CD4-positive, CD25-positive, alpha-beta regulatory T cell (primary cell): ENCODE data around the gene CDC73. TPM values are rescaled to one million over a fixed set of nuclear protein-coding genes. Genes with fewer than 3 reads are reported as not detected.
"Not testable (repeated sequence)": the region's sequence is repeated elsewhere in the genome, so short reads cannot be mapped to it uniquely, and the experiment has no call there.

Experiments
- ATAC-seq, 2 donors: fragments of 150-1000 bp; cut with Tn5 transposase; one replicate each; pipeline ENCODE4 v1.10.0; 2021; ENCODE audit warnings: low read depth in 2 of 2, moderate number of reproducible peaks in 2 of 2, moderate library complexity in 1 of 2
- DNase-seq, 3 donors: peaks; one replicate each; pipeline versions ENCODE4 v3.0.0 to v3.0.0-alpha.2; 2012 to 2022; ENCODE audit warnings: mixed read lengths in 1 of 3
- H3K27ac ChIP-seq: one replicate; pipeline ENCODE4 v1.7.0; 2013; ENCODE audit warnings: mild to moderate bottlenecking, low read length; ENCODE audit not compliant: insufficient read depth, poor library complexity, severe bottlenecking
- H3K27me3 ChIP-seq: one replicate; pipeline ENCODE4 v1.7.0; 2013; ENCODE audit warnings: low read length; ENCODE audit not compliant: control insufficient read depth, insufficient read depth
- H3K36me3 ChIP-seq: one replicate; pipeline ENCODE4 v1.7.0; 2013; ENCODE audit warnings: mild to moderate bottlenecking, low read length, moderate library complexity; ENCODE audit not compliant: control insufficient read depth, insufficient read depth
- H3K4me1 ChIP-seq: 2 replicates; pipeline ENCODE4 v1.7.0; 2013; ENCODE audit warnings: mild to moderate bottlenecking, low read length; ENCODE audit not compliant: insufficient read depth, control insufficient read depth, poor library complexity, severe bottlenecking
- H3K4me3 ChIP-seq: one replicate; pipeline ENCODE4 v1.7.0; 2013; ENCODE audit warnings: low read depth, mild to moderate bottlenecking, low read length, moderate library complexity
- H3K9me3 ChIP-seq, 2 experiments: 1 replicate in 1 of 2; 2 replicates in 1 of 2; pipeline ENCODE4 v1.7.0; 2013; ENCODE audit warnings: low read length in 2 of 2, mild to moderate bottlenecking in 1 of 2, moderate library complexity in 1 of 2; ENCODE audit not compliant: control insufficient read depth in 2 of 2
- H3K27ac Mint-ChIP-seq, 3 donors: one replicate each; pipeline ENCODE4 v1.8.0; 2020 to 2022; ENCODE audit warnings: mild to moderate bottlenecking in 3 of 3, mixed read lengths in 3 of 3, moderate library complexity in 2 of 3
- H3K27me3 Mint-ChIP-seq: one replicate; pipeline ENCODE4 v1.8.0; 2022; ENCODE audit warnings: mild to moderate bottlenecking, mixed read lengths
- H3K36me3 Mint-ChIP-seq: one replicate; pipeline ENCODE4 v1.8.0; 2020; ENCODE audit warnings: mixed read lengths
- H3K4me1 Mint-ChIP-seq, 4 donors: one replicate each; pipeline ENCODE4 v1.8.0; 2020 to 2022; ENCODE audit warnings: mixed read lengths in 4 of 4, mild to moderate bottlenecking in 1 of 4
- H3K4me3 Mint-ChIP-seq, 4 donors: one replicate each; pipeline ENCODE4 v1.8.0; 2020 to 2022; ENCODE audit warnings: mild to moderate bottlenecking in 4 of 4, mixed read lengths in 4 of 4, moderate library complexity in 3 of 4
- H3K9me3 Mint-ChIP-seq, 7 donors: one replicate each; pipeline ENCODE4 v1.8.0; 2020 to 2022; ENCODE audit warnings: mixed read lengths in 7 of 7, mild to moderate bottlenecking in 3 of 7, moderate library complexity in 2 of 7
- polyA plus RNA-seq, 4 donors: library from polyadenylated mRNA; unstranded; fragments of 300-500 nt; fragmentation: Illumina TruSeq; gene quantifications; one replicate each; pipeline ENCODE4 v1.2.3, GENCODE V29; 2021
- total RNA-seq: library from RNA; stranded (reverse); gene quantifications from one replicate; pipeline ENCODE4 v1.2.3, GENCODE V29; 2022

The CDC73 gene
- total and polyA plus RNA-seq, 5 donors from 2014 or later, result 59.3 to 81.0 (median 64.0) TPM

DNA sequence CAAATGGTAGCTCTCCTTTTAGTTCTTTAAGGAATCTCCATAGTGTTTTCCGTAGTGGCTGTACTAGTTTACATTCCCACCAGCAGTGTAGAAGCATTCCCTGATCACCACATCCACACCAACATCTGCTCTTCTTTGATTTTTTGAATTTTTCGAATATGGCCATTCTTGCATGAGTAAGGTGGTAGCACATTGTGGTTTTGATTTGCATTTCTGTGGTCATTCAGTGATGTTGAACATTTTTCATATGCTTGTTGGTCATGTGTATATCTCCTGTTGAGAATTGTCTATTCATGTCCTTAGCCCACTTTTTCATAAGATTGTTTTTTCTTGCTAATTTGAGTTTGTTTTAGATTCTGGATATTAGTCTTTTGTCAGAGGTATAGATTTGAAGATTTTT, 149.2 kb downstream of the CDC73 start:
- H3K4me1 ChIP-seq, result no peaks in the 10 kb centered on the region
- no peak overlapping the region for H3K4me3 ChIP-seq
- no peaks in the 10 kb centered on the region for H3K27me3 Mint-ChIP-seq
- H3K27ac Mint-ChIP-seq, result peak overlapping the region in 1 of 3 donors; percentile 10
- DNase-seq (no peak), ATAC-seq (no peak)
- no peaks in the 10 kb centered on the region for H3K36me3 ChIP-seq
- no peaks in the 10 kb centered on the region for H3K27me3 ChIP-seq
- H3K9me3 ChIP-seq, result no peaks in the 10 kb centered on the region
- H3K4me1 Mint-ChIP-seq, result peaks cover 0 to 9% (median 4%) of the 10 kb centered on the region in 4 donors
- peaks cover 0 to 16% (median 3%) of the 10 kb centered on the region in 7 donors for H3K9me3 Mint-ChIP-seq
- H3K4me3 Mint-ChIP-seq, result no peak overlapping the region
- H3K36me3 Mint-ChIP-seq, result peaks cover 28% of the 10 kb centered on the region
- no peak overlapping the region for H3K27ac ChIP-seq

DNA sequence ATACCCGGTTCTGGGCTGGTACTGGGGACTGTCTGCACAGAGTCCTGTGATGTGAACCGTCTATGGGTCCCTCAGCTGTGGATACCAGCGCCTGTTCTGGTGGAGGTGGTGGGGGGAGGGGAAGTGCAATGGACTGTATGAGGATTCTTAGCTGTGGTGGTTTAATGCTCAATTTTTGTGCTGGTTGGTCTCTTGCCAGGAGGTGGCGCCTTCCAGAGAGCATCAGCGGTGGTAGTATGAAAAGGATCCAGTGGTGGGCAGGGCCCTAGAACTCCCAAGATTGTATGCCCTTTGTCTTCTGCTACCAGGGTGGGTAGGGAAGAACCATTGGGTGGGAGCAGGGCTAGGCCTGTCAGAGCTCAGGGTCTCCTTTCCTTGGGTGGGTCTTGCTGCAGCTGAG, 153.9 kb downstream of the CDC73 start:
- Histone ChIP-seq H3K4me3 (no peak overlapping the region), H3K36me3 (no peaks in the 10 kb centered on the region), H3K4me1 (no peaks in the 10 kb centered on the region), H3K9me3 (no peaks in the 10 kb centered on the region), H3K27me3 (no peaks in the 10 kb centered on the region), H3K27ac (no peak overlapping the region)
- H3K9me3 Mint-ChIP-seq, result peaks cover 0 to 16% (median 3%) of the 10 kb centered on the region in 7 donors
- no peak overlapping the region for H3K4me3 Mint-ChIP-seq
- no peaks in the 10 kb centered on the region for H3K27me3 Mint-ChIP-seq
- ATAC-seq, result no peak
- peaks cover 0 to 9% (median 4%) of the 10 kb centered on the region in 4 donors for H3K4me1 Mint-ChIP-seq
- DNase-seq, result no peak
- H3K27ac Mint-ChIP-seq, result no peak overlapping the region
- H3K36me3 Mint-ChIP-seq, result peaks cover 35% of the 10 kb centered on the region

DNA sequence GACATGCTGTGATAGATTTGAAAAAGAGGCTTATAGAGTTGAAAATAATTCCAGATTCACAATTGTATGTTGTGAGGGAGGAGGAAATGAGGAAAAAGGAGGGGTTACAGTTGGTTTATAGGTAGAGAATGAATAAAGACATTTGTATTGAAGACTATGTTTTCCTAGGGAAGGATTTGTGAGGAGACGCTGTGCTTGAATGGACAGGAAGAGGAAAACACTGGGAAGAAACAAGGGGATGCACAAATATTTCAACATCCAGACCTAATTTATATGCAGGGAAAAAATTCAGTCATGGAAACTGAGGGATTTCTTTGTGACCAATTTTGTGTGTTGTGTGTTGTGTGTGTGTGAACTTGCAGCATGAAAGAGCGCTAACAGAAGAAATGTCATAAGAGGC, 157.1 kb downstream of the CDC73 start:
- no peak overlapping the region for H3K27ac ChIP-seq
- Mint-ChIP-seq H3K27ac (no peak overlapping the region), H3K4me3 (no peak overlapping the region), H3K27me3 (no peaks in the 10 kb centered on the region), H3K36me3 (peaks cover 25% of the 10 kb centered on the region), H3K9me3 (peaks cover 0 to 3% (median 0%) of the 10 kb centered on the region in 7 donors), H3K4me1 (peaks cover 3 to 7% (median 5%) of the 10 kb centered on the region in 4 donors)
- H3K4me3 ChIP-seq, result no peak overlapping the region
- H3K4me1 ChIP-seq, result no peaks in the 10 kb centered on the region
- no peaks in the 10 kb centered on the region for H3K27me3 ChIP-seq
- ATAC-seq, result no peak
- H3K36me3 ChIP-seq, result no peaks in the 10 kb centered on the region
- no peaks in the 10 kb centered on the region for H3K9me3 ChIP-seq
- DNase-seq, result no peak

DNA sequence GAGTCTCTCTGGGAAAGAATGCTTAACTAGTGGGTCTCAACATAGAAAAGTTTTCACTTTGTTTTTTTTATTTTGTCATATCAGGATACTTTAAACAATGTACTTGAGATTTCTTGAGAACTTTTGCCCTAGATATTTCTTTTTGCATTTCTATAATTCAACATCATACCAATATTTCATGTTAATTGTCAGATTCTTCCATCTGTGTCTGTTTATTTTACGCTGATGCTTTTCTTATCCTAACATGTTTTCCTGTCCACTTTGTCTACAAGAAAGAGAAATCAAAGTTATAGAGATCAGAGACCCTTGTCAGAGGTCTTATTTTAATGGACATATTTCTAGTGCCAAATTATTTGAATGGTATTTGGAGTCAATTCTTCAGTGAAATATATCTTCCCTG, 160.1 kb downstream of the CDC73 start:
- Mint-ChIP-seq H3K4me1 (peaks cover 8 to 19% (median 15%) of the 10 kb centered on the region in 4 donors), H3K27ac (no peak overlapping the region), H3K36me3 (peaks cover 6% of the 10 kb centered on the region), H3K4me3 (no peak overlapping the region), H3K27me3 (no peaks in the 10 kb centered on the region), H3K9me3 (peaks cover 0 to 6% (median 0%) of the 10 kb centered on the region in 7 donors)
- DNase-seq, result no peak
- H3K4me1 ChIP-seq, result peaks cover 2% of the 10 kb centered on the region
- no peak overlapping the region for H3K27ac ChIP-seq
- no peaks in the 10 kb centered on the region for H3K36me3 ChIP-seq
- H3K27me3 ChIP-seq, result no peaks in the 10 kb centered on the region
- no peaks in the 10 kb centered on the region for H3K9me3 ChIP-seq
- H3K4me3 ChIP-seq, result no peak overlapping the region
- ATAC-seq, result no peak

DNA sequence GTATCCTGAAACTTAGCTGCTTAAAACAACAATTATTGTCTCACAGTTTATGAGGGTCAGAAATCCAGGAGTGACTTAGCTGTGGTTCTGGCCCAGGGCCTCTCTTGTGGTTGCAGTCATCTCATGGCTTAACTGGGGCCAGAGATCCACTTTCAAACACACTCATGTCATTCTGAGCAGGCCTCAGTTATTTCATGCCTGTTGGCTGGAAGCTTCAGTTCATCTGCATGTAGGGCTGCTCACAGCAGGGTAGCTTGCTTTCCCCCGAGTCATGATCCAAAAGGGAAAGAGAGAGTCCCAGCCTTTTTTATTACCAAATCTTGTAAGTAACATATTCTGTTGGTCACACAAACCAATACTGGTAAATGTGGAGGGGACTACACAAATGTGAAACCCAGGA, 161.2 kb downstream of the CDC73 start:
- Mint-ChIP-seq H3K9me3 (peaks cover 0 to 6% (median 1%) of the 10 kb centered on the region in 7 donors), H3K27me3 (no peaks in the 10 kb centered on the region), H3K36me3 (peaks cover 6% of the 10 kb centered on the region), H3K4me3 (no peak overlapping the region), H3K27ac (no peak overlapping the region), H3K4me1 (peaks cover 8 to 19% (median 15%) of the 10 kb centered on the region in 4 donors)
- H3K27me3 ChIP-seq, result no peaks in the 10 kb centered on the region
- H3K4me3 ChIP-seq, result no peak overlapping the region
- no peak overlapping the region for H3K27ac ChIP-seq
- no peaks in the 10 kb centered on the region for H3K36me3 ChIP-seq
- H3K9me3 ChIP-seq, result no peaks in the 10 kb centered on the region
- ATAC-seq (no peak), DNase-seq (no peak)
- H3K4me1 ChIP-seq, result peaks cover 2% of the 10 kb centered on the region

DNA sequence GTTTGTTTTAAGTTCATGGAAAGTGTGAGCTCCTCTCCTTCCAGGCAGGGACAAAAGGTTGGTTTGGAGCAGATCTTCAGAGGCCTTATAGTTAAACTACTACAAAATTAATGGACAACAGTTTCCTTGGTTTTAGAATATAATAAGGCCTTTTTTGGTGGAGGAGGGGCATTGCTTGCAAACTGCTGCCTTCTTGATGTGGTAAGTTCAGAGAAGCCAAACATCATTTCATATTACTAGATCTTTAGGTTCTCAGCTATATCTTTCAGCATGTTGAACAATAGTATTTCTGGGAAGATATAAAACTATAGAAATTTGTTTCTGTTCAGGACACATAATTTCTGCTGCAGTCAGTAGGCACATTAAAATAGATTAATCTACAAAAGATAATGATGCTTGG, 162.4 kb downstream of the CDC73 start:
- Histone ChIP-seq H3K36me3 (no peaks in the 10 kb centered on the region), H3K4me1 (peaks cover 2% of the 10 kb centered on the region), H3K4me3 (no peak overlapping the region), H3K9me3 (no peaks in the 10 kb centered on the region), H3K27me3 (no peaks in the 10 kb centered on the region), H3K27ac (no peak overlapping the region)
- peaks cover 3% of the 10 kb centered on the region for H3K36me3 Mint-ChIP-seq
- H3K27ac Mint-ChIP-seq, result peak overlapping the region in 1 of 3 donors; percentile 23
- ATAC-seq (no peak), DNase-seq (no peak)
- H3K4me3 Mint-ChIP-seq, result no peak overlapping the region
- peaks cover 0 to 6% (median 1%) of the 10 kb centered on the region in 7 donors for H3K9me3 Mint-ChIP-seq
- no peaks in the 10 kb centered on the region for H3K27me3 Mint-ChIP-seq
- H3K4me1 Mint-ChIP-seq, result peaks cover 8 to 16% (median 14%) of the 10 kb centered on the region in 4 donors

DNA sequence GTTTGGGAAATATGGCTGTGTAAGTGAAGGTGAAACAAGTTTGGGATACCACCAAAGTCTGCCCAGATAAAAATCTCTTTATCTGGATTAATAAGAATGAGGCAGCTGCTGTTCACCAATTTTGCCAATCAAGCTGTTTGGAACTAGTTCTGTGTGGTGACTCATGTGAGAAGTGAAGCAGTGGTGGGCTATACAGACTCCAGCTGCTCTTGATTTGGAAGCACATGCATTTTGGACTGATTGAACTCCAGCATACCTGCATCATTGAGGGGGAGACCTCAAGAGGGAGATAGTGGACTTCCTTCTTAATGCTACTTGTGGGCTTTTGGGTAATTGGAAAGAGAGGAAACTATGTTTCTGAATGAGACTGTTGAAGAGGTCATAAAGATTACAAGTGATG, 163.8 kb downstream of the CDC73 start:
- Histone ChIP-seq H3K4me1 (peaks cover 2% of the 10 kb centered on the region), H3K9me3 (no peaks in the 10 kb centered on the region), H3K36me3 (no peaks in the 10 kb centered on the region), H3K27me3 (no peaks in the 10 kb centered on the region), H3K4me3 (no peak overlapping the region), H3K27ac (no peak overlapping the region)
- no peaks in the 10 kb centered on the region for H3K27me3 Mint-ChIP-seq
- peaks cover 3% of the 10 kb centered on the region for H3K36me3 Mint-ChIP-seq
- peaks cover 0 to 6% (median 0%) of the 10 kb centered on the region in 7 donors for H3K9me3 Mint-ChIP-seq
- H3K4me1 Mint-ChIP-seq, result peaks cover 8 to 16% (median 14%) of the 10 kb centered on the region in 4 donors
- no peak for DNase-seq
- ATAC-seq, result no peak
- no peak overlapping the region for H3K27ac Mint-ChIP-seq
- H3K4me3 Mint-ChIP-seq, result peak overlapping the region in 1 of 4 donors; percentile 11

DNA sequence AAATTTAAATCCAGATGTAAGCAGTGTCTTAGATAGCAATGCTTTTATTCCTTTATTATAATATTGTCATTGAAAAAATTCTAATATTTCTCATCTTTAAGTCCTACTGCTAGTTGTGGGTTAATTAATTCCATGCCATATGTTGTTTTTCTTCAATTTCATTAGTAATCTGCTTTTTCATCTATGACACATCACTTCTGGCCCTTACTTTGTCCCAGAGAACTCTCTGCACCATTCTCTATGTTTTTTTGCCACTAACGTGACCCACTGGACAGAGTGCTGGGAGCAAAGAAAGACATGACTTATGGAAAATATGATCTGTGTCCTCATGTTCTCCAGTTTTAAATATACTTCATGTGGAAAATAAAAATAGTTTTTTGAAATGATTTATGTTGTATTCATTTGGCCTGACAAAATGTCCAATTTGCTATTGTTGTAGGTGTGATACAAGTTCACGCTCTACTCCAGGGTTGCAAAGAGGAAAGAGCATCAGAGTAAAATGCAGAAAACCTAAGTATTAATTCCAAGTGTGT, 166.8 kb downstream of the CDC73 start:
- not testable (repeated sequence) for H3K9me3 Mint-ChIP-seq, ATAC-seq, H3K4me3 Mint-ChIP-seq, H3K36me3 Mint-ChIP-seq, DNase-seq, H3K36me3 ChIP-seq, H3K27me3 Mint-ChIP-seq, H3K9me3 ChIP-seq, H3K27ac ChIP-seq, H3K27me3 ChIP-seq, H3K4me3 ChIP-seq, H3K27ac Mint-ChIP-seq, H3K4me1 ChIP-seq
- H3K4me1 Mint-ChIP-seq, result peaks cover 5 to 15% (median 14%) of the 10 kb centered on the region in 4 donors
